ENCODE measurements around the gene GPATCH2L. TPM values are rescaled to one million over a fixed set of nuclear protein-coding genes. Genes with fewer than 3 reads are reported as not detected.

Gene GPATCH2L
- total RNA-seq, 2 donors from 2014 or later: 111 to 116 TPM

- no peaks in the 10 kb centered on the region for H3K9me3 ChIP-seq (ENCODE audit: control insufficient read depth, low read length)
- H3K27ac ChIP-seq (ENCODE audit: low read depth, low read length): no peak overlapping the region
- H3K4me1 ChIP-seq (ENCODE audit: control insufficient read depth, insufficient read depth, low read length): peaks cover 10% of the 10 kb centered on the region
- H3K9ac ChIP-seq (ENCODE audit: extremely low read depth, low read length, poor library complexity, severe bottlenecking): no peak overlapping the region
- no peaks in the 10 kb centered on the region for H3K27me3 ChIP-seq (ENCODE audit: control insufficient read depth, insufficient read depth, low read length, poor library complexity, severe bottlenecking)
- peak overlapping the region; percentile 98 for H3K4me3 Mint-ChIP-seq
- no peak overlapping the region for H3K27ac Mint-ChIP-seq
- peak; percentile 47 for DNase-seq
- H3K4me1 Mint-ChIP-seq: peaks cover 44% of the 10 kb centered on the region
- no peak for TF ChIP-seq CTCF (conservative IDR thresholded peaks at IDR 0.05)
- H3K36me3 ChIP-seq (ENCODE audit: control insufficient read depth, insufficient read depth, low read length): peaks cover 54% of the 10 kb centered on the region
- peak overlapping the region; percentile 73 for H3K4me3 ChIP-seq (ENCODE audit: low read length)
- H3K27me3 Mint-ChIP-seq (ENCODE audit: insufficient read depth): no peaks in the 10 kb centered on the region
- peaks cover 45% of the 10 kb centered on the region for H3K36me3 Mint-ChIP-seq (ENCODE audit: low read depth)
- H3K9me3 Mint-ChIP-seq: peaks cover 6% of the 10 kb centered on the region
- WGBS, 2 experiments (ENCODE audit: insufficient coverage in 1 of 2, insufficient read length in 1 of 2): 92 to 97% methylated on average over 11 of the region's 11 CpGs
These were observed 2.9 kb downstream of the GPATCH2L start for GRCh38 chr14:76154539-76155126.

GRCh38 chr14:76163668-76164363 is 12.1 kb downstream of the GPATCH2L start:
- H3K36me3 Mint-ChIP-seq (ENCODE audit: low read depth): peaks cover 61% of the 10 kb centered on the region
- 60 to 83% methylated on average over 3 to 8 of the region's 8 CpGs for WGBS, 2 experiments (ENCODE audit: insufficient coverage in 1 of 2, insufficient read length in 1 of 2)

GRCh38 chr14:76168531-76168930 is 16.8 kb downstream of the GPATCH2L start:
- H3K4me1 Mint-ChIP-seq: peaks cover 4% of the 10 kb centered on the region
- no peaks in the 10 kb centered on the region for H3K4me1 ChIP-seq (ENCODE audit: control insufficient read depth, insufficient read depth, low read length)
- DNase-seq: no peak
- H3K9me3 Mint-ChIP-seq: no peaks in the 10 kb centered on the region
- H3K9me3 ChIP-seq (ENCODE audit: control insufficient read depth, low read length): no peaks in the 10 kb centered on the region
- peaks cover 74% of the 10 kb centered on the region for H3K36me3 ChIP-seq (ENCODE audit: control insufficient read depth, insufficient read depth, low read length)
- H3K27me3 ChIP-seq (ENCODE audit: control insufficient read depth, insufficient read depth, low read length, poor library complexity, severe bottlenecking): no peaks in the 10 kb centered on the region
- peaks cover 68% of the 10 kb centered on the region for H3K36me3 Mint-ChIP-seq (ENCODE audit: low read depth)
- TF ChIP-seq CTCF (conservative IDR thresholded peaks at IDR 0.05): no peak
- no peak overlapping the region for H3K4me3 Mint-ChIP-seq
- H3K27ac ChIP-seq (ENCODE audit: low read depth, low read length): no peak overlapping the region
- WGBS, 2 experiments (ENCODE audit: insufficient coverage in 1 of 2, insufficient read length in 1 of 2): 89 to 100% methylated on average over 2 to 3 of the region's 3 CpGs
- no peak overlapping the region for H3K27ac Mint-ChIP-seq
- no peak overlapping the region for H3K4me3 ChIP-seq (ENCODE audit: low read length)
- H3K9ac ChIP-seq (ENCODE audit: extremely low read depth, low read length, poor library complexity, severe bottlenecking): no peak overlapping the region
- H3K27me3 Mint-ChIP-seq (ENCODE audit: insufficient read depth): no peaks in the 10 kb centered on the region

More at GRCh38 chr14:76163668-76164363, 12.1 kb downstream of the GPATCH2L start:
- H3K27me3 Mint-ChIP-seq (ENCODE audit: insufficient read depth): no peaks in the 10 kb centered on the region
- Histone ChIP-seq H3K4me1 (ENCODE audit: control insufficient read depth, insufficient read depth, low read length) (no peaks in the 10 kb centered on the region), H3K9ac (ENCODE audit: extremely low read depth, low read length, poor library complexity, severe bottlenecking) (no peak overlapping the region), H3K4me3 (ENCODE audit: low read length) (no peak overlapping the region), H3K36me3 (ENCODE audit: control insufficient read depth, insufficient read depth, low read length) (peaks cover 62% of the 10 kb centered on the region), H3K9me3 (ENCODE audit: control insufficient read depth, low read length) (no peaks in the 10 kb centered on the region), H3K27ac (ENCODE audit: low read depth, low read length) (no peak overlapping the region), H3K27me3 (ENCODE audit: control insufficient read depth, insufficient read depth, low read length, poor library complexity, severe bottlenecking) (no peaks in the 10 kb centered on the region)
- no peak overlapping the region for H3K27ac Mint-ChIP-seq
- no peaks in the 10 kb centered on the region for H3K9me3 Mint-ChIP-seq
- DNase-seq: no peak
- H3K4me1 Mint-ChIP-seq: no peaks in the 10 kb centered on the region
- H3K4me3 Mint-ChIP-seq: no peak overlapping the region
- no peak for TF ChIP-seq CTCF (conservative IDR thresholded peaks at IDR 0.05)

Measured in endodermal cell (in vitro differentiated cells).